Uterus (tissue), 2 donors: ENCODE measurements around the gene C4A.

Experiments used
- CTCF ChIP-seq, 4 experiments: fragments of 200-600 bp in 2 of 4; fragments of 450-650 bp in 2 of 4; sonication (generic) in 2 of 4; IDR thresholded peaks; one replicate each; pipeline ENCODE4 v1.5.1; 2016 to 2019; ENCODE audit warnings: antibody characterized with exemption in 4 of 4, mild to moderate bottlenecking in 2 of 4, moderate library complexity in 1 of 4
- POLR2A ChIP-seq, 2 donors: fragments of 450-650 bp; IDR thresholded peaks; one replicate each; pipeline ENCODE4 v1.6.1; 2016; ENCODE audit warnings: antibody characterized with exemption in 2 of 2, mild to moderate bottlenecking in 1 of 2, moderate library complexity in 1 of 2

DNA sequence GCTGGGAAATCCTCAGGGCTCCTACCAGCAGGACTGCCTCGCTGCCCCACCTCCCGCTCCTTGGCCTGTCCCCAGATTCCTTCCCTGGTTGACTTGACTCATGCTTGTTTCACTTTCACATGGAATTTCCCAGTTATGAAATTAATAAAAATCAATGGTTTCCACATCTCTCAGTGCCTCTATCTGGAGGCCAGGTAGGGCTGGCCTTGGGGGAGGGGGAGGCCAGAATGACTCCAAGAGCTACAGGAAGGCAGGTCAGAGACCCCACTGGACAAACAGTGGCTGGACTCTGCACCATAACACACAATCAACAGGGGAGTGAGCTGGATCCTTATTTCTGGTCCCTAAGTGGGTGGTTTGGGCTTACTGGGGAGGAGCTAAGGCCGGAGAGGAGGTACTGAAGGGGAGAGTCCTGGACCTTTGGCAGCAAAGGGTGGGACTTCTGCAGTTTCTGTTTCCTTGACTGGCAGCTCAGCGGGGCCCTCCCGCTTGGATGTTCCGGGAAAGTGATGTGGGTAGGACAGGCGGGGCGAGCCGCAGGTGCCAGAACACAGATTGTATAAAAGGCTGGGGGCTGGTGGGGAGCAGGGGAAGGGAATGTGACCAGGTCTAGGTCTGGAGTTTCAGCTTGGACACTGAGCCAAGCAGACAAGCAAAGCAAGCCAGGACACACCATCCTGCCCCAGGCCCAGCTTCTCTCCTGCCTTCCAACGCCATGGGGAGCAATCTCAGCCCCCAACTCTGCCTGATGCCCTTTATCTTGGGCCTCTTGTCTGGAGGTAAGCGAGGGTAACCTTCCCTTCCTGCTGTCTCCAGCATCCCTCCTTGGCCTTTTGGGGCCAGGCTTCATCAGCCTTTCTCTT is 36.1 kb upstream of the C4A start, which contains the start of gene CFB:
- TF ChIP-seq CTCF (IDR thresholded peaks at IDR 0.05) (no peak), POLR2A (IDR thresholded peaks at IDR 0.05) (peak; percentile 33 to 40)
